Measurements from ENCODE around the gene KRT7.
A peak's percentile ranks its signal among the peaks of the same experiment; 100 is the strongest.
"Not testable (repeated sequence)": the region's sequence is repeated elsewhere in the genome, so short reads cannot be mapped to it uniquely, and the experiment has no call there.

Gene KRT7

GRCh38 chr12:52230364-52231281 is 2.4 kb upstream of the KRT7 start:
- DNase-seq, result peak; percentile 97

DNA sequence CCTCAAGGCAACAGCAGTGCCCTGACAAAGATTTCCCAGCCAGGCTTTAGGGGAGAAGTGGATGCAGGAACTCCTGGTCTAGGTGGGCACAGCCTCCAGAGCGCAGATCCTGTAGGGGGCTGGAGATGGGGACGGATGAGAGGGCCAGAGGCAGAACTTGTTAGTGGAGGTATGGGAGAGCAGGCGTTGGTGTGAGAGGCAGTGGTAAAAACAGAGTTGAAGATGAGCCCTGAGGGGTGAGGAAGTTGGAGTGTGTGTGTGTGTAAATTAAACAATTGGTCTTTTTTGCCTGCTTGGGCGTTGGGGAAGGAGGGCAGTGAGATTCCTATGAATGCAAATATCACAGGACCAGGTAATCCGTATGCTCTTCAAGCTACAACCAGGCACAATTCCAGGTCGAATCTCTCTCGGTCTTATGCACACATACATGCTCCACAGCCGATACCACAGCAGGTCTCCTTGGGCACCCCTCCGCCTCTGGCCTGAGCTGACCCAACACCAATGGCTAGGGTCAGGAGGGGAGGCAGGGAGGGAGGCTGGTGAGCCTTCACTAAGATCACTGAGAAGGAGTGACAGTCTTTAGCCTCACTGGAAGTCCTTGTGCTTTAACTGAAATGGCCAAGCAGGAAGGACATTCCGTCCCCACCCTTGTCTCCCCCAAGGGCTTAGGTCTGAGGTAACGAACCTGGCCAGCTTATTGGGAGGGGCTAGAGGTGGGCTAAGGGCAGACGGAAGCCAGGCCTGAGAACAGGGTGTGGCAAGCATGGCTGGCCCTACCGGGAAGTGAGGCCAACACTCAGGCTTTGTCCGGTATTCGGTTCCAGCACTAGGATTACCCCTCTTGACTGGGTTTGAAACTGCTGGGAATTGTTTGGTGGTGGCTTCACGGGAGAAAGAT is 1.5 kb upstream of the KRT7 start:
- no peak for DNase-seq

DNA sequence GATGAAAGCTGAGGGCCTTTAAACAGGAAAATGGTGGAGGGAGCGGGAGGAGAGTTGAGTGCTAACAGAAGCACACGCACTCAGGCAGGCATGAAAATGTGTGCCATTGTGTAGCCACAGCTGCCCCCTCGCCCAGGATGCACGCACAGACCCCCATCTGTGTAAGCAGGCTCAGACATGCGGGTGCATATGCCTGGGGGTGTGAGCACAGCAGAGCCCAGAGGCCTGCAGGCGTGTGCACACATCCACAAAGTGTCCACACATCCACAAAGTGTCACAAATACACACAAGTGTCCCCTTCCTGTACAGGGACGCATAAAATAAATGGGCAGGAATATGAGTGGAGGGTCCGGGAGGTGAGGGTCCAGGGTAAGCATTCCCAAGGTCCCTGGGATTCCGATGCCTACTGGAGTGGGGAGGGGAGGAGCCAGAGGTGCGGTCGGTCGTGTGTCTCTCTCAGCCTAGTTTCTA is 805 bp upstream of the KRT7 start:
- no peak for DNase-seq

GRCh38 chr12:52233462-52234207 is 592 bp downstream of the KRT7 start:
- DNase-seq, result peak; percentile 56

- peak; percentile 6 for DNase-seq
Measured at GRCh38 chr12:52234223-52234810, 1.3 kb downstream of the KRT7 start.

DNA sequence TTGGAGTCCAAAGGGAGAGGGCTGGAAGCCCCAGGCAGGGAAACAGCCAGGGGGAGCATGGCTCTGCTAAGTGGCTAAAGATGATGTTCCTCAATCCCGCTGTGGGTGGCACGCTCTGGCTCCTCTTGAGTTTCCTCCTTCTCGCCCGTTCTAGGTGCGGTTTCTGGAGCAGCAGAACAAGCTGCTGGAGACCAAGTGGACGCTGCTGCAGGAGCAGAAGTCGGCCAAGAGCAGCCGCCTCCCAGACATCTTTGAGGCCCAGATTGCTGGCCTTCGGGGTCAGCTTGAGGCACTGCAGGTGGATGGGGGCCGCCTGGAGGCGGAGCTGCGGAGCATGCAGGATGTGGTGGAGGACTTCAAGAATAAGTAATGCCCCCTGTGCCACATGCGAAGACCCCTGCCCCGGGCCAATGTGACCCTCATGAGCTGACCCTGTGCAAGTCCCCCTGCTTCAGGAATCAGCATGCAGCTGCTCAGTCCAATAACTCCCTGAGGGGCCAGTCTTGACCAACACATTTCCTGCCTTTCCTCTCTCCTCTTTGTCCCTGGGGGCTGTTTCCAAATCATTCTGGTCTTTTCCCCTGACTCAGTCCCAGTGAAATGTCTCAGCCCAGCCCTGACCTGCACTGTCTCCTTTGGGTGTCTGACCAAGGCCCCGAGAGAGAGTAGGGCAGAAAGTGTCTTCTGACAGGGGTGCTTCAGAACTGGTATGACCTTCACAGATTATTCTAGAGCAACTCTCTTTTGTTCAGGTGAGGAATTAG is 2.1 kb downstream of the KRT7 start:
- peak; percentile 29 for DNase-seq

GRCh38 chr12:52235822-52236361 is 2.8 kb downstream of the KRT7 start:
- DNase-seq, result no peak

- no peak for DNase-seq
Measured at GRCh38 chr12:52236386-52237050, 3.5 kb downstream of the KRT7 start.

DNA sequence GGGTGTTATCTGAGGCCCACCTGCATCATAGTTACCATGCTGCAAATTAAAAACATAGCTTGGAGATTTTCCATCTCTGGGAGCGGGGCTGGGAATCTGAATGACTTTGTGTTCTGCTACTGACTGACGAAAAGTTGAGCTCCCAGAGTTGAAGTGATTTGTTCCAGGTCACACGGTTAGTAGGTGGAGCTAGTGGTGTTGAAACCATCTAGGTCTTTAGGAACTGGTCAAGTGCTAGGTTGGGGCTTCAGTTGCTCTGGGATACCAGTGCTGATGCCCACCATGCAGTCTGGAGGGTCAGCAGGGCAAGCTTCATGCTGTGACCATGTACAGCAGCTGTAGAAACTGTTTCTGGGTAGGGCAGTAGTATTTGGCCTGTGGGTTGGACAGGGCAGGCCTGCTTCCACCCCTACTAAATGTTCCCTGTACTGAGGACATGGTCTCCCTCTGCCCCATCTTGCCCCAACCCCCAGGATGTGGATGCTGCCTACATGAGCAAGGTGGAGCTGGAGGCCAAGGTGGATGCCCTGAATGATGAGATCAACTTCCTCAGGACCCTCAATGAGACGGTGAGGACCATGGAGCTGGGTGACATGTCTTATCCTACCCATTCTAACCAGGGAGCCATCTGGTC is 5.3 kb downstream of the KRT7 start:
- no peak for DNase-seq

- no peak for DNase-seq
Measured at GRCh38 chr12:52238916-52239646, 6.0 kb downstream of the KRT7 start.

- DNase-seq, result no peak
Measured at GRCh38 chr12:52239767-52240166, 6.7 kb downstream of the KRT7 start.

GRCh38 chr12:52240247-52240646 is 7.2 kb downstream of the KRT7 start:
- DNase-seq, result not testable (repeated sequence)

- DNase-seq, result peak; percentile 27
Measured at GRCh38 chr12:52241205-52241842, 8.3 kb downstream of the KRT7 start.

- DNase-seq, result no peak
Measured at GRCh38 chr12:52242442-52243258, 9.6 kb downstream of the KRT7 start.

GRCh38 chr12:52243259-52243855 is 10.3 kb downstream of the KRT7 start:
- peak; percentile 29 for DNase-seq

GRCh38 chr12:52243856-52244614 is 11.0 kb downstream of the KRT7 start:
- peak; percentile 94 for DNase-seq

DNA sequence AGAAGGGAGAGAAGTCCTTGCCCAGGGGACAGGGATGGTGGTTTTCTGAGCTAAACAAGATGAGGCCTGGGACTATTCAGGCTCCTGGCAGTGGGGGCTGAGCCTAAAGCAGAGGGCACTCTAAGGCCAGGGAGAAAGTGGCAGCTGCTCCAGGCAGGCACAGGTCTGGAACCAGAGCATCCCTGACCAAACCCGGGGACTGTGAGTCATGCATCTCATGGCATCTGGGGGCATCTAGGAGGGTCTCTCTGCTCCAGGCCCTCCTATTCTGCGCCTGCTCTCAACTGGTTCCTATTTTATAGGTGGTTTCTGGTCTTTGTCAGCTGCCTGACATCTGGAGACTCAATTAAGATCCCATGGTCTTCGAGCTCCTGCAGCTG is 11.6 kb downstream of the KRT7 start:
- peak; percentile 27 for DNase-seq

Data from fibroblast of skin of back (primary cell).